Nephron (organoid): Measurements from ENCODE around the gene ZSWIM4.

Experiments
- H3K27ac Mint-ChIP-seq, 3 experiments: 2 replicates each; pipeline ENCODE4 v1.8.0; 2020; ENCODE audit warnings: mixed read lengths in 3 of 3, mild to moderate bottlenecking in 2 of 3, moderate library complexity in 1 of 3
- H3K27me3 Mint-ChIP-seq: 2 replicates; pipeline ENCODE4 v1.8.0; 2021; ENCODE audit warnings: low read depth, mild to moderate bottlenecking, moderate library complexity, mixed read lengths
- H3K36me3 Mint-ChIP-seq: 2 replicates; pipeline ENCODE4 v1.8.0; 2020; ENCODE audit warnings: low read depth, mixed read lengths
- H3K4me1 Mint-ChIP-seq: 2 replicates; pipeline ENCODE4 v1.8.0; 2020; ENCODE audit warnings: mixed read lengths
- H3K4me3 Mint-ChIP-seq, 3 experiments: 2 replicates each; pipeline ENCODE4 v1.8.0; 2020; ENCODE audit warnings: mild to moderate bottlenecking in 3 of 3, mixed read lengths in 3 of 3, moderate library complexity in 2 of 3
- H3K9me3 Mint-ChIP-seq: 2 replicates; pipeline ENCODE4 v1.8.0; 2020; ENCODE audit warnings: mixed read lengths
- TF ChIP-seq, protein P1 (sequence below), 3 experiments: fragments of 200-600 bp; sonication (generic); IDR thresholded peaks; one replicate each; pipeline ENCODE4 v1.5.0; 2021; ENCODE audit warnings: antibody characterized with exemption in 3 of 3; ENCODE audit not compliant: unreplicated experiment in 3 of 3

The ZSWIM4 gene

DNA sequence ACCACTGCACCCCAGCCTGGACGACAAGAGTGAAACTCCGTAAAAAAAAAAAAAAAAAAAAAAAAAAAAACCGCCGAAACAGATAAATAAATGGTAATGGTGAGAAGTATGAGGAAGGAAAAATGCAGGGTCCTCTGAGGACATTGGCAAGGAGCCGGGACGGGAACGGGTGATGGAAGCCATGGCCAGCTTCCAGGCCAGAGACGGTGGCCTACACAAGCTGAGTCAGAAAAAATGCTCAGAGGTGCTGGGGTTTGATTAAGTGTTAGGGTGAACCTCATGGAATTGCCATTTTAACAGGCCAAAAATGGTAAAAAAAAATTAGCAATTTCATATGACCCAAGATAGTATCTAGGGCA lies 866 bp upstream of the ZSWIM4 start:
- Mint-ChIP-seq H3K4me3 (peak overlapping the region; percentile 98 to 99 (median 99)), H3K36me3 (peaks cover 3% of the 10 kb centered on the region), H3K9me3 (no peaks in the 10 kb centered on the region), H3K27ac (peak overlapping the region; percentile 90 to 95 (median 91)), H3K4me1 (peaks cover 29% of the 10 kb centered on the region), H3K27me3 (peaks cover 5% of the 10 kb centered on the region)
- TF ChIP-seq, protein P1, sequence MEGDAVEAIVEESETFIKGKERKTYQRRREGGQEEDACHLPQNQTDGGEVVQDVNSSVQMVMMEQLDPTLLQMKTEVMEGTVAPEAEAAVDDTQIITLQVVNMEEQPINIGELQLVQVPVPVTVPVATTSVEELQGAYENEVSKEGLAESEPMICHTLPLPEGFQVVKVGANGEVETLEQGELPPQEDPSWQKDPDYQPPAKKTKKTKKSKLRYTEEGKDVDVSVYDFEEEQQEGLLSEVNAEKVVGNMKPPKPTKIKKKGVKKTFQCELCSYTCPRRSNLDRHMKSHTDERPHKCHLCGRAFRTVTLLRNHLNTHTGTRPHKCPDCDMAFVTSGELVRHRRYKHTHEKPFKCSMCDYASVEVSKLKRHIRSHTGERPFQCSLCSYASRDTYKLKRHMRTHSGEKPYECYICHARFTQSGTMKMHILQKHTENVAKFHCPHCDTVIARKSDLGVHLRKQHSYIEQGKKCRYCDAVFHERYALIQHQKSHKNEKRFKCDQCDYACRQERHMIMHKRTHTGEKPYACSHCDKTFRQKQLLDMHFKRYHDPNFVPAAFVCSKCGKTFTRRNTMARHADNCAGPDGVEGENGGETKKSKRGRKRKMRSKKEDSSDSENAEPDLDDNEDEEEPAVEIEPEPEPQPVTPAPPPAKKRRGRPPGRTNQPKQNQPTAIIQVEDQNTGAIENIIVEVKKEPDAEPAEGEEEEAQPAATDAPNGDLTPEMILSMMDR (IDR thresholded peaks at IDR 0.05; ENCODE audit: unreplicated experiment in 3 of 3) = no peak

DNA sequence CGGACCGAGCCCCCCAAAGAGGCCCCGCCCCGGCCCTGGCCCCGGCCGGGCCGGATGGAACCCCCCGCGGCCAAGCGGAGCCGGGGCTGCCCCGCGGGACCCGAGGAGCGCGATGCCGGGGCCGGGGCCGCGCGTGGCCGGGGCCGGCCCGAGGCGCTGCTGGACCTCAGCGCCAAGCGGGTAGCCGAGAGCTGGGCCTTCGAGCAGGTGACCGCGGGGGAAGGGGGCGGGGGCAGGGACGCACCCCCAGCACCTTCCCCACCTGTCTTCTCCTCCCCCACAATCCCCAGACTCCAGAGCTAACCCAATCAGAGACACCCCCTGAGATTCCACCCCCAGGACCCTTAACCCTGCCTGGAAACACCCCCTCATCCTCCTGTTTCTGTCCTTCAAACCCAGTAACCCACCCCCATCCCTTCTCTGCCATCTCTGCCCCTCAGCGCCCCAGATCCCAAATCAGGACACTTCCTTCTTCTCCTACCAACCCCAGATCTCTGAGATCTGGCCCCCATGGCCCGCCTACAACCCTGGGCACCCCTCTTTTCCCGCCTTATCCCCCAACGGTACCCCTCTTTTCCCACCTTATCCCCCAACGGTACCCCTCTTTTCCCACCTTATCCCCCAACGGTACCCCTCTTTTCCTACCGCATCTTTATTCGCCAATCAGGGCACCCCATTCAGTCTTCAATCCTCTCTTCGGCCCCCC lies 505 bp downstream of the ZSWIM4 start:
- Mint-ChIP-seq H3K4me1 (peaks cover 29% of the 10 kb centered on the region), H3K4me3 (peak overlapping the region; percentile 93 to 99 (median 98)), H3K27ac (peak overlapping the region; percentile 32 to 91 (median 87)), H3K9me3 (no peaks in the 10 kb centered on the region), H3K27me3 (no peaks in the 10 kb centered on the region), H3K36me3 (peaks cover 5% of the 10 kb centered on the region)
- TF ChIP-seq, protein P1 (IDR thresholded peaks at IDR 0.05; ENCODE audit: unreplicated experiment in 3 of 3) = no peak

DNA sequence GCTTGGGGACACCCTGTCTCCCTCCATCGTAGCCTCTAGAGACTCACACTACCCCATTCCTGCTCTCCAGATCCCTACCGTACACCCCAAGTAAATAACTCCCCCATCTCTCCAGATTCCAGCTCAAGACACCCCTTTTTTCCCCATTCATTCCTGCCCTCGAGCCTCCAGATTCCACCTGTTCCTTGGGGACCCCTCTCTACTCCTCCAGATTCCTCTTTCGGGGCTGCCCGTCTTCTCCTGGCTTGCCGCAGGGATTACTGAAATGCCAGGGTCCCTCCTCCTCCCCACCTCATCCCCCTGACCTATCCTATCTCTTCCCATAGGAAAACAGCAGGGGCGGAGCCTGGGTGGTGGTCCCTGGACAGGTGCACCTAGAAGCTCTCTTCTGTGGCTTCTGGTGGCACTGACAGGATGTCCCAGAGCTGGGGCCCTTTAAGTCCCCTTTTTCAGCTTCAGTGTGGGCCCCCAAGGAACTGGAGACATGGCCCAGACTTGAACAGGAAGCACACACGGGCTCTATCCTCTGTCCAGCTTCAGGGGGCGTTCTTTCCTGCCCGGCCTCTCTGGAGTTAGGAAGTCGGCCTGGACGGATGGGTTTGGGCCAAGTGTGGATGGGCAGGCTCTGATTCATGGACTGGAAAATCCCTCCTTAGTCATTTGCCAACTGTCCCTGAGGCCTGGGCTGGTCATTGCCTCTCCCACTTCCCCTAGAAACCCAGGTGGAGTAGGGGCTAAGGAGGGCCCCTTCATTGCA lies 1.2 kb downstream of the ZSWIM4 start:
- TF ChIP-seq, protein P1 (IDR thresholded peaks at IDR 0.05; ENCODE audit: unreplicated experiment in 3 of 3) = no peak
- Mint-ChIP-seq H3K9me3 (no peaks in the 10 kb centered on the region), H3K4me1 (peaks cover 29% of the 10 kb centered on the region), H3K36me3 (peaks cover 12% of the 10 kb centered on the region), H3K27me3 (no peaks in the 10 kb centered on the region), H3K27ac (peak overlapping the region; percentile 32 to 87 (median 81)), H3K4me3 (peak overlapping the region; percentile 93 to 98 (median 94))

DNA sequence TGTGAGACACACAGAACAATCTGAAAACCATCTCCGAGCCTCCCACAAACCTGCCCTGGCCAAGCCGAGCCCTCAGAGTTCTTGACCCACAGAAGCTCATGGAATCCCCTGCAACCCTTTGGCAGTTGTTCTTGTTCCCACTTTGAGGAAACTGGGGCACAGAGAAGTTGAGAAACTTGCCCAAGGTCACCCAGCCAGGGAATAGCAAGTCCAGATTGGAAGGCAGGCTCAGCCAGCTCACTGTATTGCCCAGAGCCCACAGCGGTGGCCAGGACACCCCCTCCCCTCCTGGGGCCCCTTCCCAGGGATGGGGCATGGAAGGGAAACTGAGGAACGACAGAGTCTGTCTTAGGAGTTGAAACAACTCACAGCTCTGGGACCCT lies 1.8 kb downstream of the ZSWIM4 start:
- Mint-ChIP-seq H3K4me1 (peaks cover 29% of the 10 kb centered on the region), H3K27ac (peak overlapping the region; percentile 32 to 87 (median 81)), H3K27me3 (no peaks in the 10 kb centered on the region), H3K4me3 (peak overlapping the region; percentile 93 to 98 (median 94)), H3K36me3 (peaks cover 13% of the 10 kb centered on the region), H3K9me3 (no peaks in the 10 kb centered on the region)
- TF ChIP-seq, protein P1 (IDR thresholded peaks at IDR 0.05; ENCODE audit: unreplicated experiment in 3 of 3) = no peak

DNA sequence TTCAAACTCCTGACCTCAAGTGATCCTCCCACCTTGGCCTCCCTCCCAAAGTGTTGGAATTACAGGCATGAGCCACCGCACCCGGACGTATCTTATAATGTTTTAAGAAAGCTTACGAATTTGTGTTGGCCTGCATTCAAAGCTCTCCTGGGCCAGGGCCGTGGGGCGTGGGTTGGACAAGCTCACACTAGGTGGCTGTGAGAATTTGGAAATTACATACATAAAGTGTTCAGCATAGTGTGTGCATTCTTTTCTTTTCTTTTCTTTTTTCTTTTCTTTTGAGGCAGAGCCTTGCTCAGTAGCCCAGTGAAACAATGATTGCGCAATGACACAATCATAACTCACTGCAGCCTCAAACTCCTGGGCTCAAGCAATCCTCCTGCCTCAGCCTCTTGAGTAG lies 2.6 kb downstream of the ZSWIM4 start:
- Mint-ChIP-seq H3K27me3 (no peaks in the 10 kb centered on the region), H3K4me1 (peaks cover 29% of the 10 kb centered on the region), H3K27ac (peak overlapping the region in 2 of 3 experiments; percentile 27 to 67), H3K36me3 (peaks cover 13% of the 10 kb centered on the region), H3K4me3 (peak overlapping the region; percentile 64 to 80 (median 73)), H3K9me3 (no peaks in the 10 kb centered on the region)
- TF ChIP-seq, protein P1 (IDR thresholded peaks at IDR 0.05; ENCODE audit: unreplicated experiment in 3 of 3) = no peak
